Measurements from ENCODE around the gene TRIM44. TPM values are rescaled to one million over a fixed set of nuclear protein-coding genes. Genes with fewer than 3 reads are reported as not detected.
"Not testable (repeated sequence)": the region's sequence is repeated elsewhere in the genome, so short reads cannot be mapped to it uniquely, and the experiment has no call there.

TRIM44 gene
- polyA plus RNA-seq, 2 of the 4 experiments (the other 2 are of a cell fraction) = 19.3 to 70.4 TPM

- TF ChIP-seq ZNF302 (CRISPR knock-in tag; IDR thresholded peaks at IDR 0.05) = no peak
- TF ChIP-seq NFE2L2 (conservative IDR thresholded peaks at IDR 0.05; ENCODE audit: low read length) = no peak
- no peak for TF ChIP-seq BCL3 (IDR thresholded peaks at IDR 0.05)
- no peak for TF ChIP-seq HOXB13 (CRISPR knock-in tag; IDR thresholded peaks at IDR 0.05; ENCODE audit: low read depth)
- TF ChIP-seq CHD4 (IDR thresholded peaks at IDR 0.05; ENCODE audit: borderline replicate concordance) = no peak
- TF ChIP-seq HEYL (CRISPR knock-in tag; IDR thresholded peaks at IDR 0.05) = no peak
- no peak for TF ChIP-seq BHLHE40 (IDR thresholded peaks at IDR 0.05; ENCODE audit: low read depth, low read length)
- TF ChIP-seq TFCP2L1 (CRISPR knock-in tag; IDR thresholded peaks at IDR 0.05) = no peak
Measured at GRCh38 chr11:35765211-35765610, 102.6 kb downstream of the TRIM44 start (continued).

GRCh38 chr11:35766651-35767050, 104.1 kb downstream of the TRIM44 start:
- ATAC-seq (no peak), FAIRE-seq (no peak), DNase-seq (ENCODE audit: low read depth in 1 of 2, low spot score in 1 of 2) (no peak)
- WGBS (ENCODE audit: missing lambda C conversion rate) = over 99% methylated on average over 4 of the region's 4 CpGs
- no peaks in the 10 kb centered on the region for H3K4me1 ChIP-seq
- no peak overlapping the region for H3K27ac ChIP-seq
- POLR2A ChIA-PET = no interaction called here
- no peaks in the 10 kb centered on the region for H3K9me3 ChIP-seq
- no peak overlapping the region for H3K4me3 ChIP-seq
- CTCF ChIA-PET = interaction anchor here (1.4 kb wide), 2 partner anchors 32 to 55 kb away, joined by 3 to 6 read pairs; no protein-coding TSS in a partner anchor
- TF ChIP-seq E2F6 (IDR thresholded peaks at IDR 0.05; ENCODE audit: borderline replicate concordance, low read depth) = no peak
- TF ChIP-seq RNF2 (IDR thresholded peaks at IDR 0.05; ENCODE audit: borderline replicate concordance, low read depth) = no peak
- TF ChIP-seq BHLHE40 (IDR thresholded peaks at IDR 0.05; ENCODE audit: low read depth, low read length) = no peak
- no peak for TF ChIP-seq RFX5 (IDR thresholded peaks at IDR 0.05)
- no peak for TF ChIP-seq CTCF (IDR thresholded peaks at IDR 0.05)
- TF ChIP-seq FOXS1 (CRISPR knock-in tag; IDR thresholded peaks at IDR 0.05) = no peak
- TF ChIP-seq ELK1 (IDR thresholded peaks at IDR 0.05; ENCODE audit: low read depth, low read length) = no peak
- no peak for TF ChIP-seq ZNF302 (CRISPR knock-in tag; IDR thresholded peaks at IDR 0.05)
- no peak for TF ChIP-seq EP300 (IDR thresholded peaks at IDR 0.05)
- TF ChIP-seq EHF (CRISPR knock-in tag; IDR thresholded peaks at IDR 0.05) = no peak
- no peak for TF ChIP-seq HOXA7 (CRISPR knock-in tag; IDR thresholded peaks at IDR 0.05)
- no peak for TF ChIP-seq CBX8 (IDR thresholded peaks at IDR 0.05)
- no peak for TF ChIP-seq ZC3H11A (IDR thresholded peaks at IDR 0.05)
- no peak for TF ChIP-seq HOXB13 (CRISPR knock-in tag; IDR thresholded peaks at IDR 0.05; ENCODE audit: low read depth)
- TF ChIP-seq POLR2AphosphoS2 (conservative IDR thresholded peaks at IDR 0.05; ENCODE audit: low read length) = no peak
- TF ChIP-seq MAZ (IDR thresholded peaks at IDR 0.05; ENCODE audit: borderline replicate concordance, low read depth, low read length) = no peak
- no peak for TF ChIP-seq KDM5A (IDR thresholded peaks at IDR 0.05)
- TF ChIP-seq NR3C1 (IDR thresholded peaks at IDR 0.05) = no peak
- TF ChIP-seq MAX (IDR thresholded peaks at IDR 0.05) = no peak
- H3K4me2 ChIP-seq = no peak overlapping the region

GRCh38 chr11:35770425-35770824, 107.8 kb downstream of the TRIM44 start:
- H3K4me2 ChIP-seq; ATAC-seq; H3K9me3 ChIP-seq; DNase-seq (ENCODE audit: low read depth in 1 of 2, low spot score in 1 of 2); H3K4me1 ChIP-seq; H3K4me3 ChIP-seq; FAIRE-seq; H3K27ac ChIP-seq; POLR2A ChIA-PET: not testable (repeated sequence)
- CTCF ChIA-PET = interaction anchor here (0.5 kb wide), 1 partner anchor 37 kb away, joined by 3 read pairs; no protein-coding TSS in a partner anchor
- 90% methylated on average over 1 of the region's 1 CpG for WGBS (ENCODE audit: missing lambda C conversion rate)

Measured in A549 (cell line).